Measurements from ENCODE around the gene PXYLP1. TPM values are rescaled to one million over a fixed set of nuclear protein-coding genes. Genes with fewer than 3 reads are reported as not detected.

Gene PXYLP1
- total and polyA plus RNA-seq, 4 donors = 3.8 to 29.6 (median 12.5) TPM

DNA sequence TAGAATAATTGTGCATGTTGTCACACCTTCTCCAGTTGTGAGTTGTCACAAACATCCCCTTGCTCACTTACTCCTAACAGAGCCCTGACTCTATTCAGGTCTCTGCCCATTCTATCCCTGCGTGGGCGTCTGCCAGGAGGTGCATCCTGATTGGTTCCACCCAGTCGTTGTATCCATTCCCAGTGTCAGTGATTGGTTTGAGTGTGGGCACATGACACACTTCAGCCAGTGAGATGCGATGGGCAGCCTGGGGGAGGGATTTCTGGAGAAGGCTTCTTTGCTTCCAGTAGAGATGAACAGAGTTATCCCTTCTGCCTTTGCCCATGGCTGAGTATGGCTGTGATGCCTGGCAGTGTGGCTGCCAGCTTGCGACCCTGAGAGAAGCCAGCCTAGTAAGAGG lies 18.7 kb downstream of the PXYLP1 start:
- Histone ChIP-seq H3K27ac (ENCODE audit: low read depth in 1 of 2, low read length in 2 of 2) (no peak overlapping the region), H3K4me1 (ENCODE audit: control insufficient read depth in 1 of 2, insufficient read depth in 2 of 2, low read length in 2 of 2) (no peaks in the 10 kb centered on the region), H3K9me3 (ENCODE audit: control insufficient read depth, low read length) (no peaks in the 10 kb centered on the region), H3K4me3 (ENCODE audit: low read length in 2 of 2) (no peak overlapping the region), H3K27me3 (ENCODE audit: control insufficient read depth in 1 of 2, insufficient read depth in 2 of 2, low read length in 1 of 2) (no peaks in the 10 kb centered on the region), H3K36me3 (ENCODE audit: control insufficient read depth in 1 of 2, insufficient read depth in 2 of 2, low read length in 1 of 2) (no peaks in the 10 kb centered on the region)
- ATAC-seq (ENCODE audit: low FRiP score) (no peak), DNase-seq (no peak)
- intact Hi-C loops (cut with DNase I) = no loop called here
- WGBS, 2 donors = 91 to 97% methylated on average over 5 of the region's 5 CpGs

DNA sequence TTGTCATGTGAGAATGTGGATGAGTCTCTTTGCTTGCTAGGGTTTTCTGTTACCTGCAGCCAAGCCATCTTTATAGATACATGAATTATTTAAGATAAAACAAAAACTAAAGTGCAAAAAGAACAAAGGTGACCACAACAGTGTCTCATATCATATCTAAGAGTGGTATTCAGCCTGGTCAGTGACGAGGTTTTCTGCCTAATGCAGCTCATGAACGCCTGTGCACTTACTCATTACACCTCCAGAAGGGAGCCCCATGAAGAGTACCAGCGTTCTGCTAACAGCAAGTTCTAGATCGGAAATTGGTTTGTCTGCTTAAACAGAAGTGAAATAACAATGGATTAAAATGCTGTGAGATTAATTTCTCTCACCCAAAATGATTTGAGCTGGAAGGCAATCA lies 19.2 kb downstream of the PXYLP1 start:
- DNase-seq (no peak), ATAC-seq (ENCODE audit: low FRiP score) (no peak)
- intact Hi-C loops (cut with DNase I) = no loop called here
- no peak overlapping the region for H3K4me3 ChIP-seq (ENCODE audit: low read length in 2 of 2)
- H3K4me1 ChIP-seq (ENCODE audit: control insufficient read depth in 1 of 2, insufficient read depth in 2 of 2, low read length in 2 of 2) = no peaks in the 10 kb centered on the region
- no peaks in the 10 kb centered on the region for H3K27me3 ChIP-seq (ENCODE audit: control insufficient read depth in 1 of 2, insufficient read depth in 2 of 2, low read length in 1 of 2)
- no peaks in the 10 kb centered on the region for H3K36me3 ChIP-seq (ENCODE audit: control insufficient read depth in 1 of 2, insufficient read depth in 2 of 2, low read length in 1 of 2)
- no peaks in the 10 kb centered on the region for H3K9me3 ChIP-seq (ENCODE audit: control insufficient read depth, low read length)
- H3K27ac ChIP-seq (ENCODE audit: low read depth in 1 of 2, low read length in 2 of 2) = no peak overlapping the region
- 95 to 99% methylated on average over 4 of the region's 4 CpGs for WGBS, 2 donors

GRCh38 chr3:141253326-141253725 lies 21.7 kb downstream of the PXYLP1 start:
- DNase-seq = no peak
- no peaks in the 10 kb centered on the region for H3K27me3 ChIP-seq (ENCODE audit: control insufficient read depth in 1 of 2, insufficient read depth in 2 of 2, low read length in 1 of 2)
- WGBS, 2 donors = 92 to 94% methylated on average over 2 of the region's 2 CpGs
- ATAC-seq (ENCODE audit: low FRiP score) = no peak
- no peak overlapping the region for H3K27ac ChIP-seq (ENCODE audit: low read depth in 1 of 2, low read length in 2 of 2)
- no peaks in the 10 kb centered on the region for H3K36me3 ChIP-seq (ENCODE audit: control insufficient read depth in 1 of 2, insufficient read depth in 2 of 2, low read length in 1 of 2)
- no peaks in the 10 kb centered on the region for H3K9me3 ChIP-seq (ENCODE audit: control insufficient read depth, low read length)
- intact Hi-C loops (cut with DNase I) = no loop called here
- H3K4me3 ChIP-seq (ENCODE audit: low read length in 2 of 2) = no peak overlapping the region
- H3K4me1 ChIP-seq (ENCODE audit: control insufficient read depth in 1 of 2, insufficient read depth in 2 of 2, low read length in 2 of 2) = no peaks in the 10 kb centered on the region

DNA sequence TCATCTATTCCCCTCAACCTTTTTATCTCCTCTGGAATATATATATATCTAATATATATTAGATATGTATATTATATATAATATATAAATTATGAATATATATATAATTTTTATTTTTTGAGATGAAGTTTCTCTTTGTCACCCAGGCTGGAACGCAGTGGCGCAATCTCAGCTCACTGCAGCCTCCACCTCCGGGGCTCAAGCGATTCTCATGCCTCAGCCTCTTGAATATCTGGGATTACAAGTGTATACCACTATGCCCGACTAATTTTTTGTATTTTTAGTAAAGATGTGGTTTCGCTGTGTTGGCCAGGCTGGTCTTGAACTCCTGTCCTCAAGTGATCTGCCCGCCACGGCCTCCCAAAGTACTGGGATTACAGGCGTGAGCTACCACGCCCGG lies 22.2 kb downstream of the PXYLP1 start:
- no peak overlapping the region for H3K27ac ChIP-seq (ENCODE audit: low read depth in 1 of 2, low read length in 2 of 2)
- ATAC-seq (ENCODE audit: low FRiP score) (no peak), DNase-seq (no peak)
- H3K27me3 ChIP-seq (ENCODE audit: control insufficient read depth in 1 of 2, insufficient read depth in 2 of 2, low read length in 1 of 2) = no peaks in the 10 kb centered on the region
- H3K4me3 ChIP-seq (ENCODE audit: low read length in 2 of 2) = no peak overlapping the region
- H3K4me1 ChIP-seq (ENCODE audit: control insufficient read depth in 1 of 2, insufficient read depth in 2 of 2, low read length in 2 of 2) = no peaks in the 10 kb centered on the region
- H3K36me3 ChIP-seq (ENCODE audit: control insufficient read depth in 1 of 2, insufficient read depth in 2 of 2, low read length in 1 of 2) = no peaks in the 10 kb centered on the region
- no peaks in the 10 kb centered on the region for H3K9me3 ChIP-seq (ENCODE audit: control insufficient read depth, low read length)
- intact Hi-C loops (cut with DNase I) = no loop called here
- WGBS, 2 donors = 96 to 97% methylated on average over 11 of the region's 11 CpGs

DNA sequence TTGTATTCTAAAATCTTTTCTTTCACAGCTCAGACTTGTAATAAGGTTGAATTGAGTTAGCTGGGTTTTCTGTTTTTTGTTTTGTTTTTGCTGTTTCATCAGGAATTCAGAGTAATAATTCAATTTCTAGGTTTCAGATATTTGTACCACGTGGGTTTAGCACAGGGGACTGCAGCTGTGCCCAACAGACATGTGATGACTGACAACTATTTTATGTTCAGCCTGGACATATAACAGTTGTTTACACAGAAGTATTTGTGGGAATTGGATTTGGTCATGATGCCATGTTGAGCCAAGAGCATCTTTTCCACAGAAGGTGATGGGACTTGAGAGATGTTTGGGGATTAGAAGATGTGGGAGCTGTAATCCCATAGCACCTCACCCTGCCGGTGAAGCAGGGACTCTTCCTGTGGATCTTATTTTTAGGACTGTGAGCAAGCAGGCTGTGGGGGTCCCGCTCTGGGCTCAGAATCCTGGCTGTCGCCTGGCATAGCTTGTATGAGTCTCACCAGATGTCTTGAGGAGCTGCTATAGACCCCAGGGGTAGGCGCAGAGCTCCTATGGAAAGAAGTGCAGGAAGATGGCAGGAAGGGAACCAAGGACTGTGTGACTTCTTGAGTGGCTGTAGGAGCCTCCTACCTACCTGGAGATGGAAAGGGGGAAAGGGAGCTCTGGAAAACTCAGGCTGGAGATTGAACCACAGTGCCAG lies 23.7 kb downstream of the PXYLP1 start:
- ATAC-seq (ENCODE audit: low FRiP score) (no peak), DNase-seq (no peak)
- no peaks in the 10 kb centered on the region for H3K27me3 ChIP-seq (ENCODE audit: control insufficient read depth in 1 of 2, insufficient read depth in 2 of 2, low read length in 1 of 2)
- no peaks in the 10 kb centered on the region for H3K4me1 ChIP-seq (ENCODE audit: control insufficient read depth in 1 of 2, insufficient read depth in 2 of 2, low read length in 2 of 2)
- H3K9me3 ChIP-seq (ENCODE audit: control insufficient read depth, low read length) = no peaks in the 10 kb centered on the region
- H3K36me3 ChIP-seq (ENCODE audit: control insufficient read depth in 1 of 2, insufficient read depth in 2 of 2, low read length in 1 of 2) = no peaks in the 10 kb centered on the region
- no peak overlapping the region for H3K27ac ChIP-seq (ENCODE audit: low read depth in 1 of 2, low read length in 2 of 2)
- no peak overlapping the region for H3K4me3 ChIP-seq (ENCODE audit: low read length in 2 of 2)
- 73 to 80% methylated on average over 5 of the region's 5 CpGs for WGBS, 2 donors
- intact Hi-C loops (cut with DNase I) = no loop called here

GRCh38 chr3:141255846-141256261 lies 24.2 kb downstream of the PXYLP1 start:
- Histone ChIP-seq H3K4me1 (ENCODE audit: control insufficient read depth in 1 of 2, insufficient read depth in 2 of 2, low read length in 2 of 2) (no peaks in the 10 kb centered on the region), H3K27me3 (ENCODE audit: control insufficient read depth in 1 of 2, insufficient read depth in 2 of 2, low read length in 1 of 2) (no peaks in the 10 kb centered on the region), H3K9me3 (ENCODE audit: control insufficient read depth, low read length) (no peaks in the 10 kb centered on the region), H3K36me3 (ENCODE audit: control insufficient read depth in 1 of 2, insufficient read depth in 2 of 2, low read length in 1 of 2) (no peaks in the 10 kb centered on the region), H3K4me3 (ENCODE audit: low read length in 2 of 2) (no peak overlapping the region), H3K27ac (ENCODE audit: low read depth in 1 of 2, low read length in 2 of 2) (no peak overlapping the region)
- WGBS, 2 donors = 83 to 91% methylated on average over 6 of the region's 6 CpGs
- intact Hi-C loops (cut with DNase I) = no loop called here
- ATAC-seq (ENCODE audit: low FRiP score) (peak; percentile 16), DNase-seq (no peak)

DNA sequence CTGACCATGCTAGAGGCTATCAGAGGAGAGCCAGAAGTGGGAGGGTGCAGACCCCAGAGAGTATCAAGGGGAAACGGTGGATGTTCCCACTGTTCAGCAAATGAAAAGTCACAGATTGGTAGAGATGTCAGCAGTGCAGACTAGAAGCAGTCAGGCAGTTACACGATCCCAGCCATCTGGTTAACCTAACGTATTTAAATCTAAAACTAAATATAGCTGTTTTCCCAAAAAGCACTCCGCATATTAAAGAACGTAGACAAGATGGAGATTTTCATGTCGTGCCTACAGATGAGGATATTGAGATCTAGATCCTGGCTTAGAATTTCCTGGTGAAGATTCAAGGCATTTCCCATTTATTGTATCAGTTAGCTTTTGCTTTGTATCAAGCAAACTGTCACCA lies 25.2 kb downstream of the PXYLP1 start:
- intact Hi-C loops (cut with DNase I) = no loop called here
- DNase-seq = no peak

DNA sequence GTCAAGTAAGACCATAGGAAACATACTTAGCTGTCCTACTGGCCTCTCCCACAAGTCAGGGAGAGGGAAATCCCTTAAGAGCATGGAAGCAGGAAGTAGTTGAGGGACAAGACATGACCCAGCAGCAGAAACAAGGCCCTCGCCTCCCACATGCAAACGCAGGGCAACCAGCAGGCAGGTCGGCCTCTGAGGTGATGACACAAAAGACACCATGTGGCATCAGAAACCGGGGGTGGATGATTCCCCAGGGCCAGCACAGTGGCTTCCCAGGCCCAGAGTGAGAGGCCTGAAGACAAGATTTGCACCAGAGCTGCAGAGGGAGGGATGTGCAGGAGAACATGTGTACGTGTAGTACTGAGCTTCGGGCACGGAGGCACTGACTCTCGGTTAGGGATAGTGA lies 26.3 kb downstream of the PXYLP1 start:
- WGBS, 2 donors = 90 to 93% methylated on average over 8 of the region's 8 CpGs
- Histone ChIP-seq H3K36me3 (ENCODE audit: control insufficient read depth in 1 of 2, insufficient read depth in 2 of 2, low read length in 1 of 2) (no peaks in the 10 kb centered on the region), H3K27me3 (ENCODE audit: control insufficient read depth in 1 of 2, insufficient read depth in 2 of 2, low read length in 1 of 2) (no peaks in the 10 kb centered on the region), H3K4me3 (ENCODE audit: low read length in 2 of 2) (no peak overlapping the region), H3K9me3 (ENCODE audit: control insufficient read depth, low read length) (no peaks in the 10 kb centered on the region), H3K27ac (ENCODE audit: low read depth in 1 of 2, low read length in 2 of 2) (no peak overlapping the region), H3K4me1 (ENCODE audit: control insufficient read depth in 1 of 2, insufficient read depth in 2 of 2, low read length in 2 of 2) (no peaks in the 10 kb centered on the region)
- DNase-seq (no peak), ATAC-seq (ENCODE audit: low FRiP score) (no peak)
- intact Hi-C loops (cut with DNase I) = no loop called here

More for the DNA sequence above, 25.2 kb downstream of the PXYLP1 start:
- 95 to 97% methylated on average over 6 of the region's 6 CpGs for WGBS, 2 donors
- Histone ChIP-seq H3K4me3 (ENCODE audit: low read length in 2 of 2) (no peak overlapping the region), H3K27ac (ENCODE audit: low read depth in 1 of 2, low read length in 2 of 2) (no peak overlapping the region), H3K4me1 (ENCODE audit: control insufficient read depth in 1 of 2, insufficient read depth in 2 of 2, low read length in 2 of 2) (no peaks in the 10 kb centered on the region), H3K27me3 (ENCODE audit: control insufficient read depth in 1 of 2, insufficient read depth in 2 of 2, low read length in 1 of 2) (no peaks in the 10 kb centered on the region), H3K36me3 (ENCODE audit: control insufficient read depth in 1 of 2, insufficient read depth in 2 of 2, low read length in 1 of 2) (no peaks in the 10 kb centered on the region), H3K9me3 (ENCODE audit: control insufficient read depth, low read length) (no peaks in the 10 kb centered on the region)
- no peak for ATAC-seq (ENCODE audit: low FRiP score)

- no peaks in the 10 kb centered on the region for H3K4me1 ChIP-seq (ENCODE audit: control insufficient read depth in 1 of 2, insufficient read depth in 2 of 2, low read length in 2 of 2)
These were observed 27.3 kb downstream of the PXYLP1 start for GRCh38 chr3:141258973-141259372.

More at GRCh38 chr3:141258973-141259372, 27.3 kb downstream of the PXYLP1 start:
- intact Hi-C loops (cut with DNase I) = no loop called here
- no peak for ATAC-seq (ENCODE audit: low FRiP score)
- Histone ChIP-seq H3K27ac (ENCODE audit: low read depth in 1 of 2, low read length in 2 of 2) (no peak overlapping the region), H3K27me3 (ENCODE audit: control insufficient read depth in 1 of 2, insufficient read depth in 2 of 2, low read length in 1 of 2) (no peaks in the 10 kb centered on the region), H3K36me3 (ENCODE audit: control insufficient read depth in 1 of 2, insufficient read depth in 2 of 2, low read length in 1 of 2) (no peaks in the 10 kb centered on the region), H3K4me3 (ENCODE audit: low read length in 2 of 2) (no peak overlapping the region), H3K9me3 (ENCODE audit: control insufficient read depth, low read length) (no peaks in the 10 kb centered on the region)
- 71 to 98% methylated on average over 2 of the region's 2 CpGs for WGBS, 2 donors
- no peak for DNase-seq
